HG03520 (cell line): ENCODE results near the gene SPDYE5.

Experiments used
- ATAC-seq: cut with Tn5 transposase; IDR thresholded peaks from one replicate; pipeline ENCODE4 v1.9.1; 2021; ENCODE audit warnings: mild to moderate bottlenecking, moderate library complexity; ENCODE audit not compliant: unreplicated experiment

Gene SPDYE5

GRCh38 chr7:75536940-75537538 lies 44.9 kb downstream of the SPDYE5 start:
- ATAC-seq: no peak

- ATAC-seq: no peak
Observed at GRCh38 chr7:75537731-75538130, 45.6 kb downstream of the SPDYE5 start.

DNA sequence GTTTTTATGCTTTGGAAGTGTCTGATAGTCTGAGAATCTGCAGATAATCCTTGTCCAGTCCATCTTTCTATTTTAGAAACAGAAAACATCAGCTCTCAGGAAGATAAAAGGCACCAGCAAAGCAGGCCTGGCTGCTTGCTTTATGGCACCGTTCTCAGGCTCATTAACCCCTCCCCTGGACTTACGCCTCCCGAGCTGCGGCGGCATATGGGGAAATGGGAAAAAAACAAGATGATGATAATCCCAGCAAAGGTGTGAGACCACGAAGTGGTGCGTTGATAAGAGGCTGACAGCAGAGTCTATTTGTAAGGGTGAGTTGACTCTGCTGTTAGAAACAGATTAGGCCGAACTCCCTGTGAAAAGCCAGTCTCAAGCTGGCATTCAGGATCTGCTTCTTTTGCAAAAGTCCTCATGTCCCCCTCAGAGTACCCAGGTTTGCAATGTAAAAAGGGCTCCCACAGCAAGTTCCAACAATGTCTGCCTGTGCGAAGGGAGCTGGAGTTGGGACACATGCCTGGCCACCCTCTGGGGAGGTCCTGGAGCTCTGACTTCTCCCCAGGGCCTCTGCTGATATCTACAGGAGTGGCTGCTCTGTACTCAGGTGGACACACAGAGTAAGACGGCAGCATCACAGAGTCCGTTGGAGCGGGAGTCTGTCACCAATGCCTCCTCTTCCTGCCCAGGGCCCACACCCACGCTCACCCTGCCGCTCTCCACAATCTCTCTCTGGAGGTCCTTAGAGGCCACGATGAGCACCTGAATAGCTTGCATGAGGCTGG lies 54.3 kb downstream of the SPDYE5 start:
- ATAC-seq: no peak
